Measurements from ENCODE around the gene AP1M1. TPM values are rescaled to one million over a fixed set of nuclear protein-coding genes. Genes with fewer than 3 reads are reported as not detected.

AP1M1 gene
- total RNA-seq, 2 donors from 2014 or later: 48.1 to 52.6 TPM

DNA sequence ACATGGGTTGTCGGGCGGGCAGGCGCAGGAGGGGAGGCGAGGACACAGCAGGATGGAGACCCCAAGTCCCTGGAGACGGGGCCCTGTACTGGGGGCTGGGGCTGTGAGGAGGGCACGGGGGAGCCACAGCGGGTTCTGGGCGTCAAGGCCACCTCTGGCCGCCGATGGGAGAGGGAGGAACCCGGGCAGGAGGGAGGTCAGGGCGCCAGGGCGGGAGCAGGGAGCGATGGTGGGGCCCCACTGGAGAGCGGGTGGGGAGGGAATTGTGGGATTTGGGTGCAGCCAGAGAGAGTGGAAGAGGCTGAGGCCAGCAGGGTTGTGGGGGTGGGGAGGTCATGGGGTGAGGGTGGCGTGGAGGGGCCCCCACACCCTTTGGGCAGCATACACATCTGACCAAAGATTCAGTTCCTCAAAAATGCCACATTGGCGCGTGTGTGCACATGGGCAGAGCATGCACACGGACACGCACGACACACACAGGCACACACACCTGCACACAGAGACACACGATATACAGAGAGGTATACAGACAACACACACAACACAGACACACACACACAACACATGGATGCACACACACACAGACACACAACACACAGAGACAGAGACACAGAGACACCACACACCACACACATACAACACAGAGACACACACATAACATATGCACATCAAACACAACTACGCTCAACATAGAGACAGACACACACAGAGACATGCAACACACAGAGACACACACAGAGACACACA is 54.9 kb downstream of the AP1M1 start:
- ATAC-seq (peak in 1 of 2 donors; percentile 46), DNase-seq (peak; percentile 44)

DNA sequence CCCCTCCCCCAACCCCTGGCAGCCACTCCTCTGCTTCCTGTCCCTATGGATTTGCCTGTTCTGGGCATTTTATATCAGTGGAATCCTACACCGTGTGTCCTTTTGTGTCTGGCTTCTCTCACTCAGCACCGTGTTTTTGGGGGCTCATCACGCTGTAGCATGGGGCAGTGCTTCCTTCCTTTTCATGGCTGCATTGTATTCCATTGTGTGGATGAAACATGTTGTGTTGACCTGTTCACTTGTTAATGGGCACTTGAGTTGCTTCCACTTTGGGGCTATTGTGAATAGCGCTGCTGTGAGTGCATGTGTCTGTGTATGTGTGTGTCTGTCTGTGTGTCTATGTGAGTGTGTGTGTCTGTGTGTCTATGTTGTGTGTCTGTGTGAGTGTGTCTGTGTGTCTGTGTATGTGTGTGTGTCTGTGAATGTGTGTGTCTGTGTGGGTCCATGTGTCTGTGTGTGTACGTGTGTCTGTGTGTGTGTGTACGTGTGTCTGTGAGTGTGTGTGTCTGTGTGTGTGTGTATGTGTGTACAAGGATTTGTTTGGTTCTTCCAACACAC is 57.2 kb downstream of the AP1M1 start:
- DNase-seq: no peak
- intact Hi-C loops (cut with DNase I): no loop called here
- no peak for ATAC-seq

More for the DNA sequence above, 54.9 kb downstream of the AP1M1 start:
- intact Hi-C loops (cut with DNase I): no loop called here

DNA sequence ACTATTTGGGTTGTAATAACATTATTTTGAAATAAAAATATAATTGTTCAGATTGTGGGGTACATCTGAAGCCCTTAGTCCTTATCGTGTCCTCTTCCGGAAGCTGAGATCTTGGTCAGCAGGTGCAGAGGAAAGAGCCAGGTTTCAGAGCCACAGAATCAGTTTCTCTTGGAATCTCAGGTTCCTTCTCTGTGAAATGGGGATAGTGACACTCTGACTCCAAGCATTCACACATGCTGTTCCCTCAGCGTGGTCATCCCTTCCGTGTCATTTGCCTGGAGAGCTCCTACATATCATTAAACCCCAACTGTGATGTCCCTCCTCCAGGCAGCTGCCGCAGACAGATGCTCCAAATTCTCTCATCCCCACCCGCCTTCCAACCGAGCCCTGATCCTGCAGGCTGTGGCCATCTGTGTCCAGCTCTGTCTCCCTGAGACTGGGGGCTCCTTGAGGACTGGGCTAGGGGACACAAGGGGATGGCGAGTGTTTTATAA is 59.8 kb downstream of the AP1M1 start:
- DNase-seq (no peak), ATAC-seq (no peak)
- intact Hi-C loops (cut with DNase I): no loop called here

DNA sequence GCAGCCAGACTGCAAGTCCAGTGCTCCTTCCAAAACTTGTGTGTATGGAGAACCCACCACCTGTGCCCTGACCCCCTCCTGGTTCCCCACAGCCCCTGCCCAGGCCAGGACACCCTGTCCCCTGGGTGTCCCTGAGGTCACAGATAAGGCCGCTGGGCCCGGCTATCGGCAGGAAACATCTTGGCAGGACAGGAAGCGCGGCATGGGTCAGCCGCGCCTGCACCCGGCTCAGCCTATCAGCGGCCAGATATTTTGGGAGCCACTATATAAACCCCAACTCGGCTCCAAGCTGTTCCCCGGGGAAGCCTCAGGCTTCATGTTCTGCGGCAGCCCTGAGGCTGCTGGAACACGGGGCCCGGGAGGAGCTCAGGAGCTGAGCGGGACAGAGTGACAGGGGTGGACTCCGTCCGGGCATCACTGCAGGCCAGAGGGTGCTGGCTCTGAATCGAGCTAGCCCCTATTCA is 60.8 kb downstream of the AP1M1 start:
- peak; percentile 65 to 77 for ATAC-seq
- intact Hi-C loops (cut with DNase I): no loop called here

DNA sequence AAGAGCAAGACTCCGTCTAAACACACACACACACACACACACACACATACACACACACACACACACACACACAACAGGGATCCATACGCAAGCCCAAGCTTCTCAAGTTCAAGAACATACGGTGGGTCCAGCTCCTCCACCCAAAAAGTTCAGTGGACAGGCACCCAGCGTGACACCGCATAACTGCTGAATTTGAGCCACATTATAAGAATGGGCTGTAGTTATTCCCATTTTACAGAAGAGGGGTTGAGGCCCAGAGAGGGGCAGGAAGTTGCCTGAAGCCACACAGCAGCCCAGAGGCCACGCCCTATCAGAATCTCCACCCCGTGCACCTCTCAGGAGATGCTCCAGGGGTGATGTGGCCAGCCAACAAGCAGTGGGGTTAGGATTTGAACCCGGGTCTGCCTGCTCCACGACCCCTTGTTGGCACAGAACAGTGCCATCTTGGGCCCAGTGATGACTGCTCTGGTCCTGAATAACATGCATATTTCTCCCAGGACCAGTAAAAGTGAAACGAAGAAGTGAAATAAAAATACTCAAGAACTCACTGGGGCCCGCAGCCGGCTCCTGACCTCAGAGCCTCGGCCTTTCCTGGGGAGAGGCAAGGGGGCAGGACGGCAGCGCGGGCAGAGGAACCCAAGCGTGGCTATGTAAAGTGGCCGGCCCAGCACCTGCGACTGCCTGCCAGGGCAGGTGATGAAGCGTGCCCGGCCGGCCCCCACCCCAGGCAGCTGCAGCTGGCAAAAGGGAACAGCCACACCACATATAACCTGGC is 61.9 kb downstream of the AP1M1 start:
- intact Hi-C loops (cut with DNase I): no loop called here
- ATAC-seq (no peak), DNase-seq (no peak)

More for the DNA sequence above, 60.8 kb downstream of the AP1M1 start:
- peak; percentile 83 for DNase-seq

DNA sequence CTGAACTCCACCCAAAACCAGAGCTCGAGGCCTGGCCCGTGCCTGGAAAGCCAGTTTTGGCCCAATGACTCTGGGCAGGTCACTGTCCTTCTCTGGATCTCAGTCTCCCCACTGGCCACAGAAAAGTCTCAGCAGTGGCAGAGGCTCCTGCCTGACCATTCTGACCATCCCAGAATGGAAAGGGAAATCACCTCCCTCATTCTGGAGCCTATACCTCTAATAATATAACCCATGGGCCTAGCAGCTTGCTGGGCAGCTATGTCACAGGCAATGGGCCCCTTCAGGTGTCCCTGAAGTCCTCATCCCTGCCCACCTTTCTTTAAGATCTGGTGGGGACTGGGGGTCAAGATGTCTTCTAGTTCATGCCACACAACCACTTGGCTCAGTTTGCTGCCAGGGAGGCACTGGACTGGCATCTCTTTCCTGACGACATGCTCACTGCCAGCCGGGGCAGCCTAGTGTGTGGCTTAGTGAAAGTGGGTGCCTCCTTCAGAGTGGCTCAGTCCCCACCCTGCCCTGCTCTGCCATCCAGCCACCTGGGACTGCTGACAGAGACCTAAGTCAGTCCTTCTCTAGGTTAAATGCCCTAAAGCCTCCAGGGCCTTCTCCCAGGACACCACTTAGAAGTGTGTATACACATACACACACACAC is 62.6 kb downstream of the AP1M1 start:
- intact Hi-C loops (cut with DNase I): no loop called here
- no peak for DNase-seq
- no peak for ATAC-seq

DNA sequence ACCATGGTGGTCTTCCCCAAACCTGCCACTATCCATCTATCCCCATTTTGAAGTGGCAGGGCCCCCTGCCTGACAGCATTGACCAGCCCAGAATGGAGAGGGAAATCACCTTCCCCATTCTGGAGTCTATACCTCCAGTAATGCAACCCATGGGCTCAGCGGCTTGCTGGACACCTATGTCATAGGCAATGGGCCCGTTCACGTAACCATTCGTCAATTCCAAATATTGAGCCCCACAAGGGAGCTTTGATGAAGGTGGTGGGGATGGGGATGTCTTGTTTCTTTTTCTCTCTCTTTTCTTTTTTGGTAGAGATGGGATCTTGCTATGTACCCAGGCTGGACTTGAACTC is 63.1 kb downstream of the AP1M1 start:
- ATAC-seq: no peak
- DNase-seq: no peak
- intact Hi-C loops (cut with DNase I): no loop called here

DNA sequence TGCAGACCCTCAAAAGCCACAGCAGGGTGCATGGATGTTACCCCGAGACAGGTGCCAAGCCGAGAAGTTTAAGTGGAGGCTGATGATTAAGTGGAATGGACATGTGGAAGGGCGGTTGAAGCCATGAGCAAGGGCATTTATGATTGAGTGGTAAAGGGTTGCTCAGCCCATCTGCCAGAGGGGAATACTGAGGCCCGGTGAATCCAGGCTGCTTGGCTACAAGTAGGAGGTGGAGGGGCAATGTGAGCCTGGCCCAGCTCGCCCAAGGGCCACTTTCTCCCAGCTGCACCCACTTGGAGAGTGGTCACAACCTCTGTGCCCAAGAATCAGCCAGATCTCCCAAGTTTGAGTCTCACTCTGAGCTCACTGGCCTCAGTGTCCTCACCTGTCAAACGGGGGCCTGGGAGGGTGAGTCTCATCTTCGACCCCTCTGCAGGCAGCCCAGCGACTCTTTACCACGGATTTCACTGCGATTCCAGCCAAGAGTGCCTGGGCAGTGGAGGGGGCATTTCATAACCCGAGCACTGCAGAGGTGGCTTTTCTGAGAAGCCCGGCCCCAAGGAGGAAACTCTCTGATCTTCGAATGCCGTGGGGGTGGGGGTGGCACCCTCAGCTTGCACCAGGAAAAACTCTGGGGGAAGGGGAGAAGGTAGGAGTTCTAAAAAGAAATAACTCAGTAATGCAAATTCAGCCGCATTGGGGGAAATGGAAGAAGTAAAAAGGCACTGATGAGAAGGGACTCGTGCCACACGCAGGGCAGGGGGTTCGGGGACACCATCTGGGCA is 64.1 kb downstream of the AP1M1 start:
- ATAC-seq (peak in 1 of 2 donors; percentile 11), DNase-seq (no peak)
- intact Hi-C loops (cut with DNase I): no loop called here

DNA sequence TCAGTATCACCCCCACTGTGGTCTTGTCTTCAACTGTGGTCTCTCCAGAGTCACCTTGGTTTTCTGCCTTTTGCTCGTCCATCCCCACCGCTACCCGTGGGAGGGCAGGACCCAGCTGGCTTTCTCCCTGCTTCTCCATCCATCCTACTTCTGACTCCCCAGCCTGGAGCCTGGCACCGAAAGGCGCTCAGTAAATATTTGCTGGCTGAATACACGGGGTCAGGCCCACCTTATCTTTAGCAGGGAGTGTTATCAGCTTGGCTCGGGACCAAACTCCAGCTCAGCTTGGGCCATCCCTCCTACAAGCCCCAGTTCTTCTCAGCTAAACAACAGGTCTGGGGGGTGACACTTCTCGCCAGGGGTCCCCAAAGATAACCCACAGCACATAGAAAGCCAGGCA is 64.9 kb downstream of the AP1M1 start:
- DNase-seq (peak; percentile 85), ATAC-seq (peak; percentile 64 to 83)
- intact Hi-C loops (cut with DNase I): no loop called here

DNA sequence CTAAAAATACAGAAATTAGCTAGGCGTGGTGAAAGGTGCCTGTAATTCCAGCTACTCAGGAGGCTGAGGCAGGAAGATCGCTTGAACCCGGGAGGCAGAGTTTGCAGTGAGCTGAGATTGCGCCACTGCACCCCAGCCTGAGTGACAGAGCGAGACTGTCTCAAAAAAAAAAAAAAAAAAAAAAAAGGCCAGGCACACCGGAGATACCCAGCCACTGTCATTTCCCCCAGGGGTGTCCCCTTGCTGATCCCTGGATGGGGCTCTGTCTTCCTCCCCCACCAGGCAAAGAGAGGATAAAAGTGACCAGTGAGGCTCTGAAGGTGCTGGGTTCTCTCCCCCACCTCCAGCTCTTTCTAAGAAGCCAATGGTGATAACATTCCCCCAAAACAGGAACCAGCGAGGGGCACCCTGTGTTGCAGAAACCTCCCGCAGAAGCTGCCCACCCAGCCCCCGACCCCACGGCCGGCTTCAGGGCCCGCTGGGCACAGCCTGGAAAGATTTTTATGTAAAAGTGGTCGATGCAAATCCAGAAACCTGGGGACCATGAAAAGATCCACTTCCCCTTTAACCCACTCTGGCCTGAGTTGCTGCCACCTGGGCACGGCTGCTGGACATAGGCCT is 65.5 kb downstream of the AP1M1 start:
- no peak for DNase-seq
- intact Hi-C loops (cut with DNase I): no loop called here
- peak in 1 of 2 donors; percentile 27 for ATAC-seq

DNA sequence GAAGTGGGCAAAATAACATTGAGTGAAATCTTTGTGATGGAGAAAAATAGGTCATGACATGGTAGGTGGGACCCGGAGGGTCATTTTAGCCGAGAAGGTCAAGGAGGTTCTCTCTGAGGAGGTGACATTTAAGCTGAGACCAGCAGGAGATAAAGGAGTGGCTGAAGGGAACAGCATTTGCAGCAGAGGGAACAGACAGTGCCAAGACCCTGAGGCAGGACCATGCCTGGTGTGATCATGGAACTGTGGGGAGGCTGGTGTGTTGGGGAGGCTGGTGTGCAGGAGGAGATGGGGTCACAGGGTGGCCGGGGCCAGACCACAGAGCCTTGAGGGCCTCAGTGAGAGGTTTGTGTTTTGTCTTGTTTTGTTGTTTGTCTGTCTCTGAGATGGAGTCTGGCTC is 67.5 kb downstream of the AP1M1 start:
- intact Hi-C loops (cut with DNase I): no loop called here
- DNase-seq: no peak
- ATAC-seq: no peak

DNA sequence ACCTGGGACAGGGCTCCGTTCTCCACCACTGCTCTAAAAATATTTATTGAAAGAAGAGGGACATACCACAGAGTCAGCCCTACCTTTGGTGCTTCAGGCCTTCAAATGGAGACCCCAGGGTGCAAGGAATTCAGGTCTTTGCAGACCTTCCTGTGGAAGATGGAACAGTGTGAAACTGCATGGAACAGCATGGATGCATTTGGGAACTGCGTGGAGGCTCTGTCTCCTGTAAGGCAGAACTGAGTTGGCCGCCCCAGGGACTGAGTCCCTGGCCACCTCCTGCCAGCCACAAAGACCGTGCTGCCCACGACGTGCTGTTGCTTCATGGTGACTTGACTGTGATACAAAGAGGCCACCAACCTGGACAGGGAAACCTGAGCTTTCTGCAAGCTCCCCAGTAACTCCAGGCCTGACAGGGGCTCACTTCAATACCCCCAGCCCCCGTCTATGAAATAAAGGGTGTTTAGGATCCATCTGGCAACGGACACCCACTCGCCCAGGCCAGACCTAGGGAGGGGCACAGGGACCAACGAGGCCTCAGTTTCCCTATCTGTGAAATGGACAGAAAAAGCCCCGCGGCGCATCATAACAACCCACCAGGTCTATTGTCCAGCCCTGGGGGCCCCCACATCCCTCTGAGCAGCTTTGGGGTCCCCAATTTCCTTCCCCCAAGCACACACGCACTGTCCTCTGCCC is 68.3 kb downstream of the AP1M1 start:
- ATAC-seq (no peak), DNase-seq (no peak)
- intact Hi-C loops (cut with DNase I): no loop called here

DNA sequence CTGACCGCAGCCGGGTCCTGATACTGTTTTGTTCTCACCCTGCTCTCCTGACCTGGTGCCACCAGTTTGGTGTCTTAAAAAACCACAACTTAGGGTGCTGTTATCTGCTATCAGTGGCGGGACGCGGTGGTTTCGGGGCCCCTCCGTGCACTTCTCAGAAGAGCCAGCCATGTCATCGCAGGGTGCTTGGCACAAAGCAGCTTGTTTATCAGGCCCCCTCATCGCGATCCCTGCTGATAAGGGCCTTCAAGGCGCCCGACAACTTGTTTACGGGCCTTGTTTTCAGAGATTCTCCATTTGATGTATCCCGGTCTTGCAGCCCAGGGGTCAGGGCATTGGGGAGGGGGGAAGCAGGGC is 68.9 kb downstream of the AP1M1 start:
- no peak for DNase-seq
- ATAC-seq: no peak
- intact Hi-C loops (cut with DNase I): no loop called here

DNA sequence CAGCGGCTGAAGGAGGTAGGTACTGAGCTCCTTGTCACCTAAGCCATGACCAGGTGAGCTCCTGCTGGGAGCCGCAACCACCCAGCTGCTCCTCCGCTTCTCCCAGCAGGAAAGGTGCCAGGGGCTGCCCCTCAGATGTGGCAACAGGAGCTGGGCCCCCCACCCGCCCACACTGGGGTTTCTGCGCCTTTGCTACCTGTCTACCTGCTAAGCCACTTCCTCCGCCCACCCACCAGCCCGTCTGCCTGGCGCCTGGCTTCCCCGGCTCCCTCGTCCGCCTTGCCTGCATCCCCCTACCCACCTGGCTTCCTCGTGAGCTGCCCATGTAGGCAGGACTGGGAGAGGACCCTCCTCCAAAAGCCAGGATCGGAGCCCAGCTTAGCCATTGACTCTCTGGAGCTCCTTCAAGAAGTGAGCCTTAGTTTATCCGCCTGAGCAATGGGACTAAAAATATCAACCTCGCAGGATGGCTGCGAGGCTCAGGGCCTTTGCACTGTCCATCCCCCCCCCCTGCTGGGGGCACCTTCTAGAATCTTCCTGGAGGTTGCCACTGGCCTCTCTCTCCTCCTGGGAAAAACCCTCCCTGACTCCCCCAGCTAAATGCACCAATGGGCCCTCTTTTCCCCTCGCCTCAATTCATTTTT is 71.1 kb downstream of the AP1M1 start:
- no peak for ATAC-seq
- no peak for DNase-seq
- intact Hi-C loops (cut with DNase I): no loop called here

DNA sequence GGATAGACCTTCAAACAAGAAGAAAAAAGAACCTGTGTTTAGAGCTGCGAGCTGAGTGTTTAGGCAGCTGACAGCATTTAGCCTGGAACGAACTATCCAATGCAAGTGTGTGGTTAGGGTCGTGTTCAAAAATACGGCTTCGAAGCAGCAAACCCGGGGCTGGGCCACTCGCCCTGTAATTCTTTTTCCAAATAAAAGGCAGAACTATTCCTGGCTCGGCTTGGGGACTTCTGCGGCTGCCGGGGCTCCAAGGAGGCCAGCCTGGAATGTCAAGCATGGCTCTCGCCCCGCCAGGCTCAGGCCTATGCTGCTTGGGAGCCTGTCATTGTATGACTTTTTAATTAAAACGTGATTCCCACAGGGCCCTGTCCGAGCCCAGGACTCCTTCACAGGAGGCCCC is 75.2 kb downstream of the AP1M1 start:
- DNase-seq: no peak
- ATAC-seq: peak; percentile 63 to 85
- intact Hi-C loops (cut with DNase I): no loop called here

DNA sequence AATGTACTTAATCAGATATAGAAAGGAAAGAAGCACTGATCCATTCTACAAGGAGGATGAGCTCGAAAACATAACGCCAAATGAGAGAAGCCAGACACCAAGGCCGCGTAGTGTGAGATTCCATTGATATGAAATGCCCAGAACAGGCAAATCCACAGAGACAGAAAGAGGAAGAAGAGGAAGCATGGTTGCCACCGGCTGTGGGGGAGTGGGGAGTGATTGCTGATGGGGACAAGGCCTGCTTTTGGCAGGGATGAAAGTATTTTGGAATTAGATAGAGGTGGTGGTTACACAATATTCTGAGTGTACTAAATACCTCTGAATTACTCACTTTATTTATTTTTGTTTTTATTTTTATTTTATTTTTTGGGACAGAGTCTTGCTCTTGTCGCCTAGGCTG is 76.7 kb downstream of the AP1M1 start:
- ATAC-seq (no peak), DNase-seq (no peak)
- intact Hi-C loops (cut with DNase I): no loop called here

DNA sequence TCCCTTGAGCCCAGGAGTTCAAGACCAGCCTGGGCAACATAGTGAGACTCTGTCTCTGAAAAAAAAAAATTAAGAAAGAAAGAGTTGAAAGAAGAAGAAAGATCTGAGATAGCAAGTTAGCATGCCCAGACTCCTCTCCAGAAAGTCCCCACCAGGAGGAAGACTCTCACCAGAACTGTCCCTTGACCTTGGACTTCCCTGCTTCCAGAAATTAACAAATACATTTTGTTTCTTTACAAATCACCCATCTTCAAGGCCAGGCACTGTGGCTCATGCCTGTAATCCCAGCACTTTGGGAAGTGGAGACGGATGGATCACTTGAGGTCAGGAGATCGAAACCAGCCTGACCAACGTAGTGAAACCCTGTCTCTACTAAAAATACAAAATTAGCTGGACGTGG is 82.6 kb downstream of the AP1M1 start:
- ATAC-seq (no peak), DNase-seq (no peak)
- intact Hi-C loops (cut with DNase I): no loop called here

DNA sequence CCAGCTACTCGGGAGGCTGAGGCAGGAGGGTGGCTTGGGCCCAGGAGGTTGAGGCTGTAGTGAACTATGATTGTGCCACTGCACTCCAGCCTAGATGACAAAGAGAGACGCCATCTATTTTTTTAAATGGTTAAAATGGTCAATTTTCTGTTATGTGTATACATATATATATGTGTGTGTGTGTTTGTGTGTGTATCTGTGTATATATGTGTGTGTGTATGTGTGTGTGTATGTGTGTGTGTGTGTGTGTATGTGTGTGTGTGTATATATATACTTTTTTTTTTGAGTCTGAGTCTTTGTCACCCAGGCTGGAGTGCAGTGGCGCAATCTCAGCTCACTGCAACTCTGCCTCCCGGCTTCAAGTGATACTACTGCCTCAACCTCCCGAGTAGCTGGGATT is 84.0 kb downstream of the AP1M1 start:
- intact Hi-C loops (cut with DNase I): no loop called here
- DNase-seq: no peak
- ATAC-seq: no peak
